NB4 (cell line): Measurements from ENCODE around the gene SRF.

Experiments used
- MYC ChIP-seq: IDR thresholded peaks from 2 replicates; pipeline ENCODE4 v1.6.1; 2011; ENCODE audit warnings: low read depth, low read length
- POLR2A ChIP-seq: IDR thresholded peaks from 2 replicates; pipeline ENCODE4 v1.6.1; 2011; ENCODE audit warnings: mild to moderate bottlenecking; ENCODE audit not compliant: insufficient read length; ENCODE audit errors: extremely low read depth
- TF ChIP-seq, protein P1 (sequence below): IDR thresholded peaks from one replicate; pipeline ENCODE4 v1.5.1; 2012; ENCODE audit warnings: low read depth, low read length
- TF ChIP-seq, protein P2 (sequence below): IDR thresholded peaks from 2 replicates; pipeline ENCODE4 v1.6.1; 2011; ENCODE audit warnings: low read depth, low read length

DNA sequence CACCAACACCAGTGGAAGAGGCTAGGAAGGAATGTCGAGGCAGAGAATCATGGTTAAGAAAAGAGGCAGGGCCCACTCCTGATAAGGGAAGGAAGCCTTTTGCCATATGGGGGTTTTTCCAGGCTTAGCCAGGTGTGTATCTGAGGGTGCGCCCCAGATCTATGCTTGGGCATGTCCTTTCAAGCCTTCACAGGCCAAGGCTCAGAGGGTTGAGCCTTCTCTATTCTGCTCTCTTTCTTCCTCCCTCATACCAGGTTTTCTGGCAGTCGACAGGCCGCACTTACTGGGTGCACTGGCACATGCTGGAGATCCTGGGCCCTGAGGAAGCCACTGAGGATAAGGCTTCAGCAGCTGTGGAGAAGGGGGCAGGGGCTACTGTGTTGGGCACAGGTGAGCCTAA lies 15.6 kb downstream of the SRF start:
- TF ChIP-seq, protein P1, sequence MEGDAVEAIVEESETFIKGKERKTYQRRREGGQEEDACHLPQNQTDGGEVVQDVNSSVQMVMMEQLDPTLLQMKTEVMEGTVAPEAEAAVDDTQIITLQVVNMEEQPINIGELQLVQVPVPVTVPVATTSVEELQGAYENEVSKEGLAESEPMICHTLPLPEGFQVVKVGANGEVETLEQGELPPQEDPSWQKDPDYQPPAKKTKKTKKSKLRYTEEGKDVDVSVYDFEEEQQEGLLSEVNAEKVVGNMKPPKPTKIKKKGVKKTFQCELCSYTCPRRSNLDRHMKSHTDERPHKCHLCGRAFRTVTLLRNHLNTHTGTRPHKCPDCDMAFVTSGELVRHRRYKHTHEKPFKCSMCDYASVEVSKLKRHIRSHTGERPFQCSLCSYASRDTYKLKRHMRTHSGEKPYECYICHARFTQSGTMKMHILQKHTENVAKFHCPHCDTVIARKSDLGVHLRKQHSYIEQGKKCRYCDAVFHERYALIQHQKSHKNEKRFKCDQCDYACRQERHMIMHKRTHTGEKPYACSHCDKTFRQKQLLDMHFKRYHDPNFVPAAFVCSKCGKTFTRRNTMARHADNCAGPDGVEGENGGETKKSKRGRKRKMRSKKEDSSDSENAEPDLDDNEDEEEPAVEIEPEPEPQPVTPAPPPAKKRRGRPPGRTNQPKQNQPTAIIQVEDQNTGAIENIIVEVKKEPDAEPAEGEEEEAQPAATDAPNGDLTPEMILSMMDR: no peak
- TF ChIP-seq, protein P2, sequence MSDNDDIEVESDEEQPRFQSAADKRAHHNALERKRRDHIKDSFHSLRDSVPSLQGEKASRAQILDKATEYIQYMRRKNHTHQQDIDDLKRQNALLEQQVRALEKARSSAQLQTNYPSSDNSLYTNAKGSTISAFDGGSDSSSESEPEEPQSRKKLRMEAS: no peak
- TF ChIP-seq POLR2A (no peak), MYC (no peak)
